Thyroid gland (tissue), 4 donors: ENCODE data around the gene C6orf52.

Experiments
- POLR2A ChIP-seq, 2 donors: fragments of 450-650 bp; IDR thresholded peaks; one replicate each; pipeline ENCODE4 v1.6.1; 2017; ENCODE audit warnings: antibody characterized with exemption in 2 of 2, mild to moderate bottlenecking in 2 of 2, moderate library complexity in 1 of 2
- TF ChIP-seq, protein P1 (sequence below), 6 experiments: fragments of 200-600 bp in 3 of 6; fragments of 450-650 bp in 3 of 6; sonication (generic) in 3 of 6; IDR thresholded peaks; one replicate each; pipeline ENCODE4 v1.5.1; 2016 to 2019; ENCODE audit warnings: antibody characterized with exemption in 6 of 6, mild to moderate bottlenecking in 2 of 6, inconsistent platforms in 1 of 6, moderate library complexity in 1 of 6

DNA sequence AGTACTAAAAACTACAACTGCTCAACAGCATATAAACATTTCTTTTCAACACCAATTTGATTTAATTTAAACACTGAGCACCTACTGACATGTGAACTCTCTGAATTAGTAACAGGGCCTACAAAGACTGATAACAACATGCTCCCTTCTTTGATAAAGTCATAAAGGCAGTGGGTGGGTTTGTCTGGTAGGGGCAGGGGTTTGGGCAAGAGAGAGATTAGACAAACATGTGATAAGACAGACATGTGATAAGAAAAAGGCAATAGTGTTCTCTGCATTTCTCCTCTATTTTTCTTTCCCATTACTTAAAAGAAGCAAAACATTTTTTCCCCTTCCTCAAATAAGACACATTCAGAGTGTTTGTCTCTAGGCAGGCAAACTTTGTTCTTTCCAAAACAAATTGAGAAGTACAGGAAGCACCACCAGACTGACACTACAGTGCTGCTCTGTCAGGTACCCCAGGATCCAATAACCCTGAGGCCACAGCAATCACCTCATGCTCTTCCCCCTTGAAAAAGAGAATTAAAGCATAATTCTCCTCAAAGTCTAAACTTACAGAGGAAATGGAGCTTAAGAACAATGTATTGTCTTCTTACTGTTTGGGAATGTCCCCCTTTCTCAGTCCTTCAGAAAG lies 11.9 kb downstream of the C6orf52 start:
- TF ChIP-seq, protein P1, sequence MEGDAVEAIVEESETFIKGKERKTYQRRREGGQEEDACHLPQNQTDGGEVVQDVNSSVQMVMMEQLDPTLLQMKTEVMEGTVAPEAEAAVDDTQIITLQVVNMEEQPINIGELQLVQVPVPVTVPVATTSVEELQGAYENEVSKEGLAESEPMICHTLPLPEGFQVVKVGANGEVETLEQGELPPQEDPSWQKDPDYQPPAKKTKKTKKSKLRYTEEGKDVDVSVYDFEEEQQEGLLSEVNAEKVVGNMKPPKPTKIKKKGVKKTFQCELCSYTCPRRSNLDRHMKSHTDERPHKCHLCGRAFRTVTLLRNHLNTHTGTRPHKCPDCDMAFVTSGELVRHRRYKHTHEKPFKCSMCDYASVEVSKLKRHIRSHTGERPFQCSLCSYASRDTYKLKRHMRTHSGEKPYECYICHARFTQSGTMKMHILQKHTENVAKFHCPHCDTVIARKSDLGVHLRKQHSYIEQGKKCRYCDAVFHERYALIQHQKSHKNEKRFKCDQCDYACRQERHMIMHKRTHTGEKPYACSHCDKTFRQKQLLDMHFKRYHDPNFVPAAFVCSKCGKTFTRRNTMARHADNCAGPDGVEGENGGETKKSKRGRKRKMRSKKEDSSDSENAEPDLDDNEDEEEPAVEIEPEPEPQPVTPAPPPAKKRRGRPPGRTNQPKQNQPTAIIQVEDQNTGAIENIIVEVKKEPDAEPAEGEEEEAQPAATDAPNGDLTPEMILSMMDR (IDR thresholded peaks at IDR 0.05), result no peak
- no peak for TF ChIP-seq POLR2A (IDR thresholded peaks at IDR 0.05)
